NK-92 (cell line): ENCODE results near the gene CDCP1.
"Not testable (repeated sequence)": the region's sequence is repeated elsewhere in the genome, so short reads cannot be mapped to it uniquely, and the experiment has no call there.

Experiments
- DNase-seq: peaks from one replicate; lab custom pipeline; 2025; ENCODE audit not compliant: unreplicated experiment; lab: John Stamatoyannopoulos, UW

Gene CDCP1

DNA sequence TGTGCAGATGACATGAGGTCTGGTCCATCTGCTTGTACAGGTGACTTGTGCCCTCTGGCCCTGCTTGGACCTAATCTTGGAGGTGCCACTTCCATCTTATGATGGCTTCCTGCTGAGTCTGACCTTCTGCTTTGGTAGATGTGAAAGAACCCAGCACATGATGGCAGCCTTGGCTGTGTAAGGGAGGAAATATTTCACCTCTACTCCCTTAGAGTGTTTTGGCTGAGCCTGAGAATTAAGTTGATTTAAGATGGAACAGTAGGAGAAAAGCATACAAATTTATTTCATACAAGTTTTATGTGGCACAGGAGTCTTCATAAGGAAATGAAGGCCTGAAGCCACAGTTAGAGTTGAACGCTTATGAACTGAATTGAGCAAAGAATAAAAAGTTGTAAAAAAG lies 27.6 kb upstream of the CDCP1 start:
- DNase-seq, result no peak

DNA sequence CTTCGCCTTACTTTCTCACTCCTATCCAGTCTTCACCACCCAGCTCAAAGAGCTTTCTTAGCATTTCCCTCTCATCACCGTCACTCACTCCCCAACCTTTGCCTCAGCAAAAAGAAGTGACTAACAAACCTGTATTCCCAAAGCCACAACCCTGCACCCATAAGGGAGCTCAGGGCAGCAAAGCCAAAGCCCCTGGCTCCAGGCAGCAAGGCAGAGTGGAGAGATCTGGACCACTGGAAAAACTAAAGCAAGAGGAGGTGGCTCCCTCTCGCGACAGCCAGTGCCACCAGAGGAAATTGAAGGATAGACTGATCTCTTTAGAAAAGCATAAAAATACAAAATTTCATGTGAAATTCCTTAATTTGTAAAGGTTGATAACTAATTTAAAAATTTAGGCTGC lies 25.1 kb upstream of the CDCP1 start:
- DNase-seq, result no peak

DNA sequence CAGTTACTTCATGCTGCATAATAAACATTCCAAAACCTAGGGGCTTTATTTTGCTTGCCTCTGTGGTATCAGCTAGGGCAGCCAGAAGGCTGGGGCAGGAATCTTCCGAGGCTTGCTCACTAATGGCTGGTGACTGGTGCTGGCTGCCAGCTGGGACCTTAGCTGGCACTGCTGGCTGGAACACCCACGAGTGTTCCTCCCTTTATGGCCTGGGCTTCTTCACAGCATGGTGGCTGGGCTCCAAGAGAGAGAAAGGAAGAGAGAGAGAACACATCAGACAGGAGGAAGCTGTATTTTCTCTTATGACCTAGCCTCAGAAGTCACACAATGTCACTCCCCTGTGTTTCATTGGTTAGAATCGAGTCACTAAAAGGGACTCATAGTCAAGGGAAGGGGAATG lies 23.9 kb upstream of the CDCP1 start:
- DNase-seq, result no peak

DNA sequence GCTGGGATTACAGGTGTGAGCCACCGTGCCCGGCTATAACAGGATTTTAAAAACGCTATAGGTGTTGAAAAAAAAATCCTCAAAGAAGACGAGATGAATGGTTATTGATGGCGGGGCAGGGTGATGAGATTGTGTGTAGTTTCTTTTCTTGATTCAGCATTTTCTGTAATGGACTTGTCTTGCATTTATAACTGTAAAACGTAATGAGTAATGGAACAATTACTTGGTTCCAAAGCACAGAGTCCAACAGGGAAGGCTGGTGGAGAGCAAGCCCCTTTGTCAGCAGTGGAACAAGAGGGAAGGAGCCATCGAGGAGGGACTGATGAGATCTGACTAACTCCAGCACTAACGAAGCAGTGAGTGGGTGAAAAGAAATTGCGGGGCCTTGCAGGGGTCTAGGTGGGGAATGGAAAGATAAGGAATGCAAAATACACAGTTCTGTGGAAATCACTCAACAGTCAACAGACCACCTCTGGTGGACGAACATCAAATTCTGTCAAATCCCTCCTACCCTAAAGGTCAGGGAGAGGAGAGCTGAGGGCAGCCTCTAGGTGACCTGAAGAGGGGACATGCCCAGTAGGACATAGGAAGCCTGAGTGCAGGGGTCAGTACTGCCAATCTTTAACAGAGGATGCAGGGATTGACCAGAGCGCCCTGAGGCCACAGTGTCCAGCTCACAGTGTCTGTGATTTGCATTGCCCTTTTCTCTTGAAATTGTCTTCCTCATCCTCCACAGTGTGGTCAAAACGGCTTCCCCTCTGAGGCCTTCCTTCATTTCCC lies 23.1 kb upstream of the CDCP1 start:
- DNase-seq, result no peak

DNA sequence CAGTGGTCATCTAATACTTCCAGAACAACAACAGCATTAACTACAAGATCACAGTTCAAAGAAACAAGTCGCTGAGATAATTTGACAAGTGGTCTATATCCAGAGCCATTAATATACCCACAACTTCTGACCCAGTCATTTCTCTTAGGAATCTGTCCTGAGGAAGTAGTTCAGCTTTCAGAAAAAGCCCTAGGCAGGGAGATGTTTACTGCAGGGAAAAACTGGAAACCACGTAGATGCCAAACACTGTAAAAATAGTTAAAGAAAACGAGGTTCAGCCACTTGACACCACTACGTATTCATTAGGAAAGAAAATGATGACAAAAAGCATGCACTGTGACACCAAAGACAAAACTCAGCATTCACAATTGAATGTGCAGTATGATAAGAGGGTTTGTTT lies 22.3 kb upstream of the CDCP1 start:
- no peak for DNase-seq

DNA sequence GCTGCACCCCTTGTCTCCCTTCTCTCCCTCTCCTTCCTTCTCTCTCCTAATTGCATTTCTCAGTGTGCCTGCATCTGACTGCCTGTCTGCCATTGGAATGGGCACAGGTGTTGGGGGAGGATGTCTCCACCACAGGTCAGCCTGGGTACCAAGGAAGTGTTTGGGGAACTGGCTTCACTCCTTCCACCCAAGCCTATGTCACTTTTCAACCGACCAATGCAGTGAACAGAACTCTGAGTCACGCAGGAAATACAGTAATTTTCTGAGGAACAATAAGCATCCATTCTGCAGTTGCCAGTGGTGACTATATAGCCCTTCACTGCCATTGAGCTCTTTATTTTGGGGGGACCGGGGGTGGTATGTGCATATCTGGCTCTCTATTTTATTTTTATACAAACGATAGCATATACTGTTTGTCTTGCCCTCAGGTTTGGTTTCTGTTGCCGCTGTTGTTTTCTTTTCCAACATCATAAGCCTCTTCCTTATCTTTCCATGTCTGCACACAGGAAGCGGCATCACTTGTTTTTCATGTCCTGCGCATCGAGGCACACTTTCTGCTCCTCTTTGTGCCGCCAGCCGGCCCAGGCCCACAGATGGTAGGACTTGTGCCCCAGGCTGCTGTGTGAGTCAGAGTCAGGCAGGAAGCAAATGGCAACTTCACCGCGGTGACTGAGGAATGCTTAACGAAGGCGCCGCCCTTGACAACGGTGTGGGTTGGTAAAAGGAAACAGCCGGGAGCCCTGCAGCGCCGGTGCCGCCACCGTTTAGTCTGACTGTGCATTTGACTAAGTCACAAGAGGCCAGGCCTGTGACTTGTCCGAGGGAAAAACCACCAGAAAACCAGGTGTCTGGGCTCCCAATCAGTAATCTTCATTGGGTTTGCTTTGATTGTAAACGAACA lies 21.1 kb upstream of the CDCP1 start:
- DNase-seq, result no peak

DNA sequence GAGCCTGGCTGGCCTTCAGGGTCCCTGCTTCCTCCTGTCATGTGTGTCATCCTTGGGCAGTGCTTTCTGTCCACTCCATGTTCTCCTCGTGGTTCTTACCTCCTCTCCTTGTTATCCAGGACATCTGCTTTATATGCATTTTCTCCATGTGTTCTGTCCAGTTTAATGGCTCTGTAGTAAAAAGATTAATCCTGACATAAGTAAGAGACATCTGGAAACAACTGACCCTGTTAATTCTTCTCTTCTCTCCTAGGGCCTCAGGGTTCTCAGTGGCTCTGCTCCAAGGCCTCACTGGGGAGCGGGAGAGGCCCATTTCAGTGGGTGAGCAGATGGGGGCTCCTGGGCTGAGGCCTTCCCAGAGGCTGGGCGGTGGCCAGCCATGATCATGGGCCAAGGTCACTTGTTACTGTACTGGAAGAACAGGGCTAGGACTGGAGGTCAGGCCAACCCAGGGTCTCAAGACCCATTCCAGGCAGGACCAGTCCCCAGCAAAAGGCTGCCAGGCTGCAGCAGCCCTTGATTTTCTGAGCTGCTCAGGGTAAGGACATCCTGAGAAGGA lies 20.2 kb upstream of the CDCP1 start:
- DNase-seq, result no peak

DNA sequence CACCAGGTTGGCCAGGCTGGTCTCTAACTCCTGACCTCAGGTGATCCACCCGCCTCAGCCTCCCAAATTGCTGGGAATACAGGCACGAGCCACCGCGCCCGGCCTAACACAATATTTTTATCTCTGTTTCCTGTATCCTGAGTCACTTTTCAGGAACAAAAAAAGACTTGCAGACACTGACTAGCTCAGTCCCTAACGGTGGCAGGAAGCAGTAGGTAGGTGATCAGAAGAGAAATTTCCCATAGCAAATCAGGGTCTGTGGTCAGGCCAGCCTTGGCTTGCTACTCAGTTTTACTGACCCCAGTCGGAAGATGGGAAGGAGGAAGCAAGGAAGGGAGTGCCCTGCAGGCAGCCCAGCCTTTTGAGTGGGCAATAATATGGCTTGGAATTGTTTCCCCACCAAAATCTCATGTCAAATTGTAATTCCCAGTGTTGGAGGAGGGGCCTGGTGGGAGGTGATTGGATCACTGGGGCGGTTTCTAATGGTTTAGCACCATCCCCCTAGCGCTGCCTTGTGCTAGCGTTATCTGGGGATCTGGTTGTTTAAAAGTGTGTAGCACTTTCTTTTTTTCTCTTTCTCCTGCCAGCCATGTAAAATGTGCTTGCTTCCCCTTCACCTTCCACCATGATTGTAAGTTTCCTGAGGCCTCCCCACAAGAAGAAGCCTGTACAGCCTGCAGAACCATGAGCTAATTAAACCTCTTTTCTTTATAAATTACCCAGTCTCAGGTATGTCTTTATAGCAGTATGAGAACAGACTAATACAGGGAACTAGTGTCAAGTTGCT lies 19.5 kb upstream of the CDCP1 start:
- DNase-seq, result no peak

DNA sequence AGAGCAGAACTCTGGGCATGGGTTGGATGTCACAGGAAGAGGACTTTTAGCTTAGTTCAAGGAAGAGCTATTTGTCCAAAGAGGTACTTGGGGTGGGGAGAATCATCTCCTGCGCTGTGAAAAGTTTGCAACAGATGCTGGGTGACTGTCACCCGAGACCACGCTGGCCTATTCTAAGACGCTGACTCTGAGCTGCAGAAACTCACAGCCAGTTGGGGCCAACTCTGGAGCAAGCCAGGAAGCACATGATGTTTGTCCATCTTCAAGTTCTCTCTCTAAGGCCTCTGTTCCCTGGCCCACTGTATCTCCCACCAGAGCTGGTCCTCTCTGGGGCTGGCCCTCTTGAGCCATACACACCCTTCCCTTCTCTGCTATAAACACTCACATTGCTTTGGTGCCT lies 17.9 kb upstream of the CDCP1 start:
- no peak for DNase-seq

DNA sequence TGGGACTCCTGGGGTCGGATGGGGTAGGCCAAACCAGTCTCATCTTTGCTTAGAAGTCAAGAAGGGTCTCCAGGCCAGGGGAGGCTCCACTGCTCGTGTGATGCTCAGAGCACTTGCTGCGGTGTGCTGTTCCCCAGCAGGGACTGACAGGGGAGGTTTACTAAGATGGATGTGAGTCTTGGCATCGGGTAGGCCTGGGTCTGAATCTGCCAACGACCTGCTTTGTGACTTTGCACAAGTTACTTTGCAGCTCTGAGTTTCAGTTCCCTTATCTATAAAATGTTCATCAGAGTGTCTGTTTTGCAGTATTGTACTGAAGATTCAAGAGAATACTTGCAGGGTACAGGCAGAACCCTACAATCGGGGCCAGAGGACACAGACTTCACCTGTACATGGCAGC lies 17.3 kb upstream of the CDCP1 start:
- DNase-seq, result no peak

DNA sequence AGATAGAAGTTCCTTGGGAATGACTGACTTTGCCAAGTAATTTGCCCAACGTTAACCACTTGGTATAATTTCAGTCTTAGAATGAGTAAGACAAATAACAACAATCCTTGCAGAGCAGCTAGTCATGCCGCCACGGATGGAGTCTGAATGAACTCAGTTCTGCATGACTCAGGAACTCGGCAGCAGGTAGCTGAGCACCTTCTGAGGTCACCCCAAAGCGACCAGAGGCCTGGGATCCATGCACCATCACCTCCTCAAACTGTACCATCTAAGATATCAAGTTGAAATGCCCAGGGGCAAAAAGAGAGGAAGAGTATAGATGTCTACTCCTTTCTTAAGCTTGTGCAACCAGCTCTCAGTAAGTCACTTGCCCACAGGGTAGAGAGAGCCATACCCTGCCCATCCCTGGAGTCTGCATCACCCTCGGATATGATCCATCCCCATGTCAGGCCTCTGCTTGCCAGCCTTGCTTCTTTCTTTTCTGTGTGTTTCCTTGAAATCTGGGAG lies 8.5 kb upstream of the CDCP1 start:
- no peak for DNase-seq

DNA sequence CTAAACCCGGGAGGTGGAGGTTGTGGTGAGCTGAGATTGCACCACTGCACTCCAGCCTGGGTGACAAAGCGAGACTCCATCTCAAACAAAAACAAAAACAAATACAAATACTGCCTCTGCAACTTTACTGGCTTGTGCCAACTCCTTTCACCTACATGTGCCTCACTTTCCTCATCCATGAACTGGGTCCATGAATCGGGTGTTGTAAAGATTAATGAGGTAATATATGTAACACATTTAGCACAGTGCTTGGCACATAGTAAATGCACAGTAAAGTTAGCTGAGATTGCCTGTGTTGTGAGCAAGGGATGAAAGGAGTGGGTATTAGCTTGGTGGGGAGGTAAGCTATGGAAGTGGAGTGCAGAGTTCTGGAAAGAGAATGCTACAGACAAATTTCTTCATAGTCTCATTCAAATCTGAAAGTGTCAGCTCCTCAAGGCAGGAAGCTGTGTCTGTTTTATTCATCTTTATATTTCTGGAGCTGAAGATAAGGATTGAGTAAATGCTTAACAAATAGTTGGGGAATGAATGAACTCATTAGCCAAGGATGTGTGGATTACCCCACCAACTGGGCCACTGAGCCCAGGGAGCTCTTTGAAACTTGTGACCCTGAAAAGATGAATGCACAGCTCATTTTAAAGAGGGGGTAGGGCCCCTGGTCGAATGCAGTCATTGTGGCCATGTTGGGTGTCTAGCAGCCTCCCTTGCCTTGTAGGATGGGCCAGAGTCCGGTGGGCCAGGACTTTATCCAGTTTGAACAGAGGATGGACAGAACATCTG lies 7.7 kb upstream of the CDCP1 start:
- DNase-seq, result no peak

DNA sequence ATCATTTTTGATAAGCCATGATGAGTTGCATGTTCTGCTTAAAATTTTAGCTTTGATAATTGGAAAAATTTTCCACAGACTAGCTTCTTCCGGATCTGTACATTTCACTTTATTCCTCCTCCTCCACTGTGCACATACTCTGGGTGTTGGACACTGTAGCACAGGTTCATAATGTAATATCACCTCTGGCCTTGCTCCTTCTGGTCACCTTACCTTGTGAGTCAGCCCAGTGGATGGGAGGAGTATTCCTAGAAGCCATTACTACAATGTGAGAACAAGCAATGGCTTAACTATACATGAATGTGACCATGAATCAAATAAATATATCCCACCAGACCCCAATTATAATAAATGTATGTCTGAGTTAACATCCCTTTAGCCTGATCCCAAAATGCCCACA lies 6.1 kb upstream of the CDCP1 start:
- no peak for DNase-seq

DNA sequence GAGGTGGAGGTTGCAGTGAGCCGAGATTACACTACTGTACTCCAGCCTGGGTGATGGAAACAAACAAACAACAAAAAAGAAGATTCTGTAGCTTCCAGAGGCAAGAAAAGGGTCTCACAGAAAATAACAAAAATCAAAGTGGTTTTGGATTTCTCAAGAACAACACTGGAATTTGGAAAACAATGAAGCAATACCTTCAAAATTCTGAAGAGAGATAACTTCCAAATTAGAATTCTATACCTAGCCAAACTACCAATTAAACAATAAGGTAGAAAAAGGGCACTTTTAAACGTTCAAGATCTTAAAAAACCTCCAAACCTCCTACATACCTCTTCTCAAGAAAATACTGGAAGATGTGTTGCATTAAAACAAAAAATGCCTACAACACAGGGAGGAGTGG lies 4.9 kb upstream of the CDCP1 start:
- no peak for DNase-seq

DNA sequence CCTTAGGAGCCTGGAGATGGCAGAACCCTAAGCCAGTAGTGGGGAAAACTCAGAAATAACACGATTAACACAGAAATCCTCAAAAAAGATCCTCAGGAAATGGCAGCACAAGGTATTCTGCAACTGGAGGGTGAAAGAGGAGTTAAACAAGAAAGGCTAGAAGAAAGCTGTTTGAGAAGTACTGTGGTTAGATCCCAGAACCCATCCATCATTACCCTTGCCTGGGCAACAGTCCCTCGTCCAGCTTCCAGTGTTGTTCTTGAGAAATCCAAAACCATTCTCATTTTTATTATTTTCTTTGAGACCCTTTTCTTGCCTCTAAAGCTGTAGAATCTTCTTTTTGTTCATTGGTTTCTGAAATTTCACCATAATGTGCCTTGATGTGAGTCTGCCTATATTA lies 2.7 kb upstream of the CDCP1 start:
- no peak for DNase-seq

DNA sequence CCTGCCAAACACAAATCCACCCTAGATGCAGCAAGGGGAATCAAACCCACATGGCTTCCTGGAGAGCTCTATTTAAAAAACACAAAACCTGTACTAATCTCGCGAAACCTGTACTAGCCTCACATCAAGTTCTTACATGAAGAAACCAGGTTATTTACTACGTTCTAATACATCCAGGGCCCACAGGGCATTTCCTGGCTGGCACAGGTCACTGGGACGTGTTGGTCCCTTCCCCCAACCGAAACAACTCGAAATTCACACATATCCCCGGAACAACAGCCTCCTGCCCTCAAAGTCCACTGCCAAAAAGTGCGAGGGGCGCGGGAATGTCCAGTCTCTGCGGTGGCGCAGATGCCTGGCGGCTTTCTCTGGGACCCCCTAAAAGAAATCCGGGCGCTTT lies 955 bp downstream of the CDCP1 start:
- DNase-seq, result no peak

DNA sequence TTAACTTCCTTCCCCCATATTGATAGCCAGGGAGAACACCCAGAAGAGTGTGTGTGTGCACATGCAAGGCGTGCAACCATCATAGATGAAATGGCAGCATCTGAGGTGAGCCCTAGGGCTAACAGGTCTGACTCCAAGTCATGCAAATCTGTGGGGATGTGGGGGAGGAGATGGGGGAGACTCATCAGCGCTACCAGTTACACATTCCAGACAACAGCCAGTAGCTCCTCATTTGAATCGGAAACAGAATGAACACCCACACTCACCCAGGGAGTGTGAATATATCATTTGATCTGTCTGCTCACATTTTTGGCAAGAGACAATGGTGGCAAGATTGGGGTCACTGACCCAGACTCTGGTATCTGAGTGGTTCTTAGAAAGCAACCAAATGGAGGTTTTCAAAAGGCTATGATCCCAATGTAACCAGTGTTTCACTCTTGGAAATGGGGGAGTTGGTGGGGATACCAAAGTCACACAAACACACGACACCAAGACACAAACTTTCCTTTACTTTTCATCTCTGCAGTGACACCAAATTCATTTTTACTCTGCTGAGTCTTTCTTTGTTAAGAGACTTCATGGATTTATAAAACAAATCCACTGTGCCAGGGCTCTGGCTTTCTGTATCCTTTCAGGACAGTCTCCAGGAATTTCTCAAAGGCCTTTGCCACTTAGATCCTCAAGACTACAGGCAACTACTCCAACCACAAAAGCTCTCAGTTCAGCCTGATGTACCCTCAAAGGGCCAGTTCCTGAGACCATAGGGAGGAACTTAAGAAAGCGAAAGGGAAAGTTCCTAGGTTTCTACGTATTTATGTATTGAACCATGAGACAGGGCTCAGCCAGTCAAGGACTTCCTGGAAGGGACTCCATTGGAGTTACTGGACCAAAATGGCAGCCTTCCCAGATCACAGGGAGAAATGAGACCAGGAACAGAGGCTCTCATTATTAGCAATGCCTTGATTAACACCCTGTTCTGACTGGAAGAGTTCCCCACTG lies 2.2 kb downstream of the CDCP1 start:
- no peak for DNase-seq

DNA sequence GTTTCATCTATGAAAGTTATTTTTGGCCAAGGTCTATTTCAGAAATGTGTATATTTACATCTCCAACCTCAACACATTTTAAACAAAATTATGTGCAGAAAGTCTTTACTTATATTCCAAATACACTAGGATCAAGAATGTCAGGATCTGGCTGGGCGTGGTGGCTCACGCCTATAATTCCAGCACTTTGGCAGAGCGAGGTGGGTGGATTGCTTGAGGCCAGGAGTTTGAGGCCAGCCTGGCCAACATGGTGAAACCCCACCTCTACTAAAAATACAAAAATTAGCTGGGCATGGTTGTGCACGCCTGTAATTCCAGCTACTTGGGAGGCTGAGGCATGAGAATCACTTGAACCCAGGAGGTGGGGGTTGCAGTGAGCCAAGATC lies 5.4 kb downstream of the CDCP1 start:
- DNase-seq, result not testable (repeated sequence)

DNA sequence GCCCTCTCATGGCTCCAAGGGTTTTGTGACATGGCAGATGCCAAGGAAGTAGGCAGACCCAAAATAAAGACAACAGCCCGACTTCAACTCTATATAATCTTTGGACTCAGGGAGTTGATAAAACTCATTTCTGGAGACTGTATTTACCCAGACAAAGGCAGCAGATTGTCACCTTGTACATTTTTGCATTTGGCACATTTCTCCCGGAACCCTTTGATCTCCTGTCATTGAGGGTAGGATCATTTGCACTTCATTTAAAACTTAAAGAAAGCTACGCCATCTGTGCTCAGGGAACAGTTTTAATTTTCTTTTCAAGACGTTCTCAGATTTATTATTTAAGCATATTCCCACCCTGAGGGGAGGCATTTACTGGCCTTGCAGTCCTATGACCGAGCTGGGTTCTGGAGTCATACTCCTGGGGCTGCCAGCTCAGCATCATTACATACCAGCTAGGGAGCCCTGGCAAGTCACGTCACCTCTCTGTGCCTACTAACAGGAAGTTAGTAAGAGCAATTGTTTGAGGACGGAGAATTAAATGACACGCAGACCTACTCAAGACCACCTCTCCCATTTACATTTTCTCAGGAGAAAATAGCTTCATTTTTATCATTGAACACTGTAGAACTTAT lies 5.9 kb downstream of the CDCP1 start:
- DNase-seq, result no peak
